H1 (cell line): ENCODE measurements around the gene VGF. TPM values are rescaled to one million over a fixed set of nuclear protein-coding genes. Genes with fewer than 3 reads are reported as not detected.

Experiments used
- CTCF ChIA-PET: fragments of 300-600 bp; sonication (Branson Sonifier 250); formaldehyde crosslinking; loops from one replicate; lab custom pipeline; 2021; ENCODE audit not compliant: partially characterized antibody; lab: Charles Lee
- POLR2A ChIA-PET: fragments of 300-600 bp; sonication (Branson Sonifier 250); formaldehyde crosslinking; loops from one replicate; lab custom pipeline; 2021; ENCODE audit warnings: inconsistent platforms; ENCODE audit not compliant: partially characterized antibody; lab: Charles Lee
- DNase-seq, 2 experiments: peaks; one replicate each; pipeline versions ENCODE4 v3.0.0 to v3.0.0-alpha.2; 2010 to 2022; ENCODE audit warnings: low spot score in 2 of 2, low read depth in 1 of 2, mixed read lengths in 1 of 2
- FAIRE-seq: peaks from 2 replicates; lab custom pipeline; 2011; peaks lifted over from hg19 to GRCh38; lab: Jason Lieb, UNC
- H2AFZ ChIP-seq: 2 replicates; pipeline ENCODE4 v1.8.1; 2012; ENCODE audit warnings: low read length, inconsistent platforms
- H2AK5ac ChIP-seq: 2 replicates; pipeline ENCODE4 v1.6.1; 2013; ENCODE audit warnings: low read depth, low read length
- H2BK120ac ChIP-seq: replicated peaks from 2 replicates; pipeline ENCODE3; 2013; ENCODE audit warnings: low read depth, low read length, inconsistent platforms
- H2BK12ac ChIP-seq: 2 replicates; pipeline ENCODE4 v1.6.1; 2013; ENCODE audit warnings: low read depth, low read length
- H2BK15ac ChIP-seq: 2 replicates; pipeline ENCODE4 v1.6.1; 2013; ENCODE audit warnings: low read length
- H2BK20ac ChIP-seq: 2 replicates; pipeline ENCODE4 v1.6.1; 2013; ENCODE audit warnings: low read length
- H2BK5ac ChIP-seq: 2 replicates; pipeline ENCODE4 v1.6.1; 2013; ENCODE audit warnings: low read depth, low read length
- H3K14ac ChIP-seq: 2 replicates; pipeline ENCODE4 v1.6.1; 2013; ENCODE audit warnings: inconsistent platforms; ENCODE audit not compliant: insufficient read length
- H3K18ac ChIP-seq: 2 replicates; pipeline ENCODE4 v1.6.1; 2013; ENCODE audit warnings: low read length; ENCODE audit errors: extremely low read depth
- H3K23ac ChIP-seq: 2 replicates; pipeline ENCODE4 v1.6.1; 2013; ENCODE audit warnings: inconsistent platforms; ENCODE audit not compliant: insufficient read length
- H3K23me2 ChIP-seq: 2 replicates; pipeline ENCODE4 v1.6.1; 2013; ENCODE audit warnings: low read depth, low read length
- H3K27ac ChIP-seq: 2 replicates; pipeline ENCODE4 v1.6.1; 2011; ENCODE audit warnings: low read depth, low read length, inconsistent platforms
- H3K27me3 ChIP-seq, 4 experiments: replicated peaks in 1 of 4; 1 replicate in 1 of 4; 2 replicates in 3 of 4; pipeline versions ENCODE4 v1.6.1 to v1.8.1; 2011 to 2013; ENCODE audit warnings: low read length in 3 of 4, mild to moderate bottlenecking in 3 of 4, inconsistent platforms in 2 of 4, mixed read lengths in 2 of 4, moderate library complexity in 1 of 4; ENCODE audit not compliant: control insufficient read depth in 3 of 4, insufficient read depth in 3 of 4; ENCODE audit errors: extremely low read depth in 1 of 4
- H3K36me3 ChIP-seq, 4 experiments: 2 replicates each; pipeline versions ENCODE4 v1.6.1 to v1.8.1; 2011 to 2013; ENCODE audit warnings: mild to moderate bottlenecking in 4 of 4, low read length in 3 of 4, moderate library complexity in 2 of 4, control low read depth in 1 of 4, inconsistent platforms in 1 of 4; ENCODE audit not compliant: insufficient read depth in 4 of 4, control insufficient read depth in 2 of 4
- H3K4ac ChIP-seq: replicated peaks from 2 replicates; pipeline ENCODE3; 2013; ENCODE audit warnings: low read length, low read depth, mixed read lengths, inconsistent platforms; ENCODE audit not compliant: insufficient read length
- H3K4me1 ChIP-seq, 4 experiments: replicated peaks in 1 of 4; 1 replicate in 1 of 4; 2 replicates in 3 of 4; pipeline versions ENCODE4 v1.6.1 to v1.8.1; 2011 to 2013; ENCODE audit warnings: low read length in 3 of 4, inconsistent platforms in 2 of 4, mixed read lengths in 1 of 4; ENCODE audit not compliant: insufficient read depth in 4 of 4, control insufficient read depth in 3 of 4
- H3K4me2 ChIP-seq, 2 experiments: 2 replicates each; pipeline versions ENCODE4 v1.6.1 to v1.8.1; 2011 to 2013; ENCODE audit warnings: low read depth in 2 of 2, low read length in 2 of 2, control low read depth in 1 of 2, inconsistent platforms in 1 of 2, mild to moderate bottlenecking in 1 of 2; ENCODE audit not compliant: insufficient read depth in 1 of 2
- H3K4me3 ChIP-seq, 4 experiments: fragments of 200-600, 300-600 bp in 1 of 4; sonication (generic), shearing (Covaris generic), sonication (Bioruptor Twin) in 1 of 4; 2 replicates each; pipeline versions ENCODE4 v1.5.1 to v1.8.1; 2011 to 2016; ENCODE audit warnings: low read length in 4 of 4, low read depth in 3 of 4, control low read depth in 2 of 4, inconsistent platforms in 2 of 4, mild to moderate bottlenecking in 2 of 4, mixed read lengths in 1 of 4, moderate library complexity in 1 of 4; ENCODE audit not compliant: insufficient read depth in 2 of 4; ENCODE audit errors: extremely low read depth in 1 of 4
- H3K56ac ChIP-seq: replicated peaks from 2 replicates; pipeline ENCODE3; 2013; ENCODE audit warnings: low read depth, mild to moderate bottlenecking, mixed read lengths, low read length, inconsistent platforms; ENCODE audit not compliant: insufficient read length
- H3K79me1 ChIP-seq: 2 replicates; pipeline ENCODE4 v1.6.1; 2013; ENCODE audit warnings: low read depth, low read length, control low read depth
- H3K79me2 ChIP-seq, 2 experiments: 2 replicates each; pipeline versions ENCODE4 v1.6.1 to v1.8.1; 2012 to 2013; ENCODE audit warnings: low read length in 2 of 2, mild to moderate bottlenecking in 2 of 2, inconsistent platforms in 1 of 2; ENCODE audit not compliant: insufficient read depth in 2 of 2, control insufficient read depth in 1 of 2
- H3K9ac ChIP-seq, 4 experiments: replicated peaks in 1 of 4; 1 replicate in 1 of 4; 2 replicates in 3 of 4; pipeline versions ENCODE4 v1.6.1 to v1.8.1; 2011 to 2013; ENCODE audit warnings: low read depth in 3 of 4, low read length in 3 of 4, control low read depth in 2 of 4, mild to moderate bottlenecking in 2 of 4, moderate library complexity in 2 of 4, inconsistent platforms in 1 of 4; ENCODE audit errors: extremely low read depth in 1 of 4
- H3K9me3 ChIP-seq, 2 experiments: 2 replicates each; pipeline versions ENCODE4 v1.6.1 to v1.8.1; 2012 to 2013; ENCODE audit warnings: mild to moderate bottlenecking in 2 of 2, moderate library complexity in 2 of 2, control low read depth in 1 of 2, inconsistent platforms in 1 of 2, low read depth in 1 of 2, low read length in 1 of 2, mixed read lengths in 1 of 2; ENCODE audit not compliant: insufficient read depth in 2 of 2
- H4K20me1 ChIP-seq, 2 experiments: replicated peaks in 1 of 2; 2 replicates each; pipeline versions ENCODE3 to v1.8.1; 2011 to 2013; ENCODE audit warnings: inconsistent platforms in 2 of 2, low read length in 2 of 2, mild to moderate bottlenecking in 1 of 2; ENCODE audit not compliant: insufficient read depth in 2 of 2, control insufficient read depth in 1 of 2
- H4K5ac ChIP-seq: 2 replicates; pipeline ENCODE4 v1.6.1; 2013; ENCODE audit warnings: low read length, low read depth, mixed read lengths, inconsistent platforms; ENCODE audit not compliant: insufficient read length
- H4K8ac ChIP-seq: 2 replicates; pipeline ENCODE4 v1.8.0; 2013; ENCODE audit warnings: mild to moderate bottlenecking, moderate library complexity, low read length, inconsistent platforms; ENCODE audit not compliant: insufficient read depth; ENCODE audit errors: extremely low read depth
- H4K91ac ChIP-seq: replicated peaks from 2 replicates; pipeline ENCODE3; 2013; ENCODE audit warnings: low read length, mixed read lengths, inconsistent platforms; ENCODE audit not compliant: insufficient read length
- BRCA1 ChIP-seq: IDR thresholded peaks from 2 replicates; pipeline ENCODE4 v1.6.1; 2012; ENCODE audit warnings: low read depth, low read length, improper control_type of control experiment
- WGBS, 2 experiments: shearing (Covaris generic) in 1 of 2; methylation state at CpG; one replicate each; pipeline versions ENCODE4 v1.1.6 to v1.1.7; 2013 to 2015; ENCODE audit warnings: low lambda C conversion rate in 2 of 2, mixed read lengths in 2 of 2, inconsistent platforms in 1 of 2, low coverage in 1 of 2, missing lambda C conversion rate in 1 of 2; ENCODE audit not compliant: insufficient replicate concordance in 2 of 2, insufficient coverage in 1 of 2, insufficient read length in 1 of 2; ENCODE audit errors: extremely low coverage in 1 of 2, missing lambda C conversion rate in 1 of 2; 5-methylcytosine and 5-hydroxymethylcytosine counted together
- polyA plus RNA-seq, 7 experiments: library from polyadenylated mRNA; depleted of rRNA in 3 of 7; stranded (reverse) in 5 of 7; unstranded in 2 of 7; fragments of >200 nt in 5 of 7; fragments of 200-250 nt in 2 of 7; gene quantifications; 1 replicate in 5 of 7; 2 replicates in 1 of 7; 4 replicates in 1 of 7; pipeline versions ENCODE4 v1.2.1 to v1.2.3, GENCODE V29; 2011 to 2013; ENCODE audit warnings: missing spikeins in 2 of 7, mixed read lengths in 2 of 7
- total RNA-seq: library from RNA; stranded (reverse); fragmentation: NEBNext Ultra II Directional; extraction: Animal tissue kit (Norgen Biotek cat#: 25700); gene quantifications from 2 replicates; pipeline ENCODE4 v1.2.1, GENCODE V29; 2021
- TF ChIP-seq, protein P1 (sequence below), 3 experiments: IDR thresholded peaks; 1 replicate in 2 of 3; 2 replicates in 1 of 3; pipeline versions ENCODE4 v1.5.1 to v1.6.1; 2011; ENCODE audit warnings: low read length in 3 of 3, mild to moderate bottlenecking in 3 of 3, inconsistent platforms in 2 of 3, low read depth in 1 of 3, moderate library complexity in 1 of 3; ENCODE audit not compliant: insufficient read depth in 1 of 3; ENCODE audit errors: control extremely low read depth in 1 of 3
- TF ChIP-seq, protein P2 (sequence below): IDR thresholded peaks from 2 replicates; pipeline ENCODE4 v1.6.1; 2011; ENCODE audit warnings: low read length, improper control_type of control experiment

Gene VGF
- total and polyA plus RNA-seq, 2 of the 8 experiments (the other 6 are each of a cell fraction or from before 2014, with no cell fraction given): 1.6 to 7.0 TPM

DNA sequence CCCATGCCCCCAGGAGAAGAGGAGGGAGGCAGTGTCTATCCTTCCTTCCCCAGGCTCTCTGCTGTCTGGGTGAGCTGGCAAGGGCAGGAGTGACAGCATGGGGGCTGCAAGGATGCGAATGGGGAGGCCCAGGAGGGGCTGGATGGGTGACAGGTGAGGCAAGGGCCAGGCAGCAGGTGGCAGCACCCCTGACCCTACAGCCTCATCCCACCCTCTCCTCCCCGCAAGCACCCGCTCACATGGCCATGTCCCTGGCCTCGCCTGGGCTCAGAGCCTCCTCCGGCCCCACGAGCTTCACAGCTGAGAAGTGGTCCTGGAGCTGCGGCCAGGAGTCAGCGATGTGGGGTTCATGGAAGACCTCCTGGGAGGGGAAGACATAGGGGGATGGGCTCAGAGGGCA, 46.6 kb upstream of the VGF start:
- Histone ChIP-seq H3K4ac (no peak overlapping the region), H2BK15ac (no peak overlapping the region), H3K18ac (no peak overlapping the region), H3K79me2 (no peaks in the 10 kb centered on the region), H2BK20ac (no peak overlapping the region), H3K36me3 (peaks cover 0 to 4% (median 0%) of the 10 kb centered on the region in 4 experiments; a peak in 3 of 8 replicates), H2BK120ac (no peak overlapping the region), H3K14ac (no peak overlapping the region), H2BK12ac (no peak overlapping the region), H3K4me1 (peaks cover 0 to 10% (median 5%) of the 10 kb centered on the region in 4 experiments; a peak in 4 of 7 replicates), H2AK5ac (no peak overlapping the region), H3K27me3 (no peaks in the 10 kb centered on the region), H2AFZ (no peak overlapping the region), H3K79me1 (no peaks in the 10 kb centered on the region), H2BK5ac (no peak overlapping the region), H3K9me3 (no peaks in the 10 kb centered on the region), H4K5ac (no peak overlapping the region), H3K27ac (no peak overlapping the region), H3K9ac (no peak overlapping the region), H3K56ac (no peak overlapping the region), H3K23me2 (peaks cover 4% of the 10 kb centered on the region; the same call in 1 of the 2 replicates), H4K91ac (no peak overlapping the region), H4K8ac (no peak overlapping the region; the same call in 1 of the 2 replicates), H3K23ac (no peak overlapping the region), H3K4me2 (no peak overlapping the region), H3K4me3 (no peak overlapping the region), H4K20me1 (peaks cover 0 to 2% of the 10 kb centered on the region in 2 experiments)
- DNase-seq: no peak
- ChIA-PET POLR2A (interaction anchor here (0.9 to 1.8 kb wide), 6 partner anchors 12 to 84 kb away, joined by 3 to 6 read pairs (median 4); partner anchors contain the start of gene MOGAT3), CTCF (interaction anchor here (0.7 to 9.0 kb wide), 8 partner anchors 8 to 104 kb away, joined by 3 to 79 read pairs (median 4); partner anchors contain the start of genes FIS1 and MOGAT3)
- 87% methylated on average over 7 of the region's 8 CpGs; no CpG with 5 or more reads in 1 of the 2 experiments for WGBS, 2 experiments
- no peak for FAIRE-seq
- TF ChIP-seq, protein P1, sequence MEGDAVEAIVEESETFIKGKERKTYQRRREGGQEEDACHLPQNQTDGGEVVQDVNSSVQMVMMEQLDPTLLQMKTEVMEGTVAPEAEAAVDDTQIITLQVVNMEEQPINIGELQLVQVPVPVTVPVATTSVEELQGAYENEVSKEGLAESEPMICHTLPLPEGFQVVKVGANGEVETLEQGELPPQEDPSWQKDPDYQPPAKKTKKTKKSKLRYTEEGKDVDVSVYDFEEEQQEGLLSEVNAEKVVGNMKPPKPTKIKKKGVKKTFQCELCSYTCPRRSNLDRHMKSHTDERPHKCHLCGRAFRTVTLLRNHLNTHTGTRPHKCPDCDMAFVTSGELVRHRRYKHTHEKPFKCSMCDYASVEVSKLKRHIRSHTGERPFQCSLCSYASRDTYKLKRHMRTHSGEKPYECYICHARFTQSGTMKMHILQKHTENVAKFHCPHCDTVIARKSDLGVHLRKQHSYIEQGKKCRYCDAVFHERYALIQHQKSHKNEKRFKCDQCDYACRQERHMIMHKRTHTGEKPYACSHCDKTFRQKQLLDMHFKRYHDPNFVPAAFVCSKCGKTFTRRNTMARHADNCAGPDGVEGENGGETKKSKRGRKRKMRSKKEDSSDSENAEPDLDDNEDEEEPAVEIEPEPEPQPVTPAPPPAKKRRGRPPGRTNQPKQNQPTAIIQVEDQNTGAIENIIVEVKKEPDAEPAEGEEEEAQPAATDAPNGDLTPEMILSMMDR (IDR thresholded peaks at IDR 0.05; ENCODE audit: control extremely low read depth in 1 of 3, insufficient read depth in 1 of 3, low read depth in 1 of 3, low read length in 3 of 3): peak; percentile 9 to 32 (median 22); a peak in 3 of 4 replicates
- TF ChIP-seq BRCA1: no peak
- TF ChIP-seq, protein P2, sequence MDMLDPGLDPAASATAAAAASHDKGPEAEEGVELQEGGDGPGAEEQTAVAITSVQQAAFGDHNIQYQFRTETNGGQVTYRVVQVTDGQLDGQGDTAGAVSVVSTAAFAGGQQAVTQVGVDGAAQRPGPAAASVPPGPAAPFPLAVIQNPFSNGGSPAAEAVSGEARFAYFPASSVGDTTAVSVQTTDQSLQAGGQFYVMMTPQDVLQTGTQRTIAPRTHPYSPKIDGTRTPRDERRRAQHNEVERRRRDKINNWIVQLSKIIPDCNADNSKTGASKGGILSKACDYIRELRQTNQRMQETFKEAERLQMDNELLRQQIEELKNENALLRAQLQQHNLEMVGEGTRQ: no peak
